WERI-Rb-1 (cell line): ENCODE results near the gene FHIT.

Experiments
- DNase-seq: peaks from one replicate; pipeline ENCODE4 v3.0.0-alpha.2; 2020
- H3K27ac ChIP-seq: fragments of 250-450 bp; sonication (Bioruptor Pico); 2 replicates; pipeline ENCODE4 v1.5.1; 2020; ENCODE audit warnings: mild to moderate bottlenecking, moderate library complexity
- H3K27me3 ChIP-seq: fragments of 250-450 bp; sonication (Bioruptor Pico); 2 replicates; pipeline ENCODE4 v1.5.1; 2021; ENCODE audit warnings: mild to moderate bottlenecking, low read depth, moderate library complexity; ENCODE audit not compliant: insufficient read depth, severe bottlenecking
- H3K36me3 ChIP-seq: fragments of 250-450 bp; sonication (Bioruptor Pico); 2 replicates; pipeline ENCODE4 v1.5.1; 2020; ENCODE audit warnings: mild to moderate bottlenecking, moderate library complexity
- H3K4me3 ChIP-seq: 2 replicates; pipeline ENCODE4 v1.5.1; 2011; ENCODE audit warnings: low read depth, mild to moderate bottlenecking, control low read depth, low read length
- H3K9me3 ChIP-seq: fragments of 250-450 bp; sonication (Bioruptor Pico); 2 replicates; pipeline ENCODE4 v1.5.1; 2021; ENCODE audit warnings: mild to moderate bottlenecking, moderate library complexity; ENCODE audit not compliant: severe bottlenecking
- TF ChIP-seq, protein P1 (sequence below): IDR thresholded peaks from 2 replicates; pipeline ENCODE4 v1.5.1; 2011; ENCODE audit warnings: low read depth, mild to moderate bottlenecking, control low read depth, inconsistent platforms, low read length

Gene FHIT

DNA sequence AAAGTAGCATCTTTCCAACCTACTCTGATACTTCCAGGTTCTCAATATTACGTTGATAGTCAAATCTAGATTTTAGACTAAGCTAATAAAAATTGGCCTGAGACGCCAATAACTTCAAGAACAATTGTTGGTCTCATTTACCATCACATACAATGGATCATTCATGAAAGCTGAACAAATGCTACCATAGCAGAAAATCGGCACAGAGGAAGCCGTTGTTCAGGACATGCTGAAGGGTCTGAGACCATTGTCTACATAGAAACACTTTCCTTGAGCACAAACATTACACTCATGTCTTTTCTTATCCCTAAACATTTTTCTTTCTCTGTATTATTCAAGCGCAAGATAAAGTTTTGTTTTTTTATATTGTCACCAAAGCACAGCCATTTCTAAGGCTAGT lies 37.2 kb upstream of the FHIT start:
- no peak overlapping the region for H3K4me3 ChIP-seq
- TF ChIP-seq, protein P1, sequence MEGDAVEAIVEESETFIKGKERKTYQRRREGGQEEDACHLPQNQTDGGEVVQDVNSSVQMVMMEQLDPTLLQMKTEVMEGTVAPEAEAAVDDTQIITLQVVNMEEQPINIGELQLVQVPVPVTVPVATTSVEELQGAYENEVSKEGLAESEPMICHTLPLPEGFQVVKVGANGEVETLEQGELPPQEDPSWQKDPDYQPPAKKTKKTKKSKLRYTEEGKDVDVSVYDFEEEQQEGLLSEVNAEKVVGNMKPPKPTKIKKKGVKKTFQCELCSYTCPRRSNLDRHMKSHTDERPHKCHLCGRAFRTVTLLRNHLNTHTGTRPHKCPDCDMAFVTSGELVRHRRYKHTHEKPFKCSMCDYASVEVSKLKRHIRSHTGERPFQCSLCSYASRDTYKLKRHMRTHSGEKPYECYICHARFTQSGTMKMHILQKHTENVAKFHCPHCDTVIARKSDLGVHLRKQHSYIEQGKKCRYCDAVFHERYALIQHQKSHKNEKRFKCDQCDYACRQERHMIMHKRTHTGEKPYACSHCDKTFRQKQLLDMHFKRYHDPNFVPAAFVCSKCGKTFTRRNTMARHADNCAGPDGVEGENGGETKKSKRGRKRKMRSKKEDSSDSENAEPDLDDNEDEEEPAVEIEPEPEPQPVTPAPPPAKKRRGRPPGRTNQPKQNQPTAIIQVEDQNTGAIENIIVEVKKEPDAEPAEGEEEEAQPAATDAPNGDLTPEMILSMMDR, result no peak
- H3K27ac ChIP-seq, result no peak overlapping the region
- DNase-seq, result no peak
- H3K36me3 ChIP-seq, result no peaks in the 10 kb centered on the region
- H3K9me3 ChIP-seq, result no peaks in the 10 kb centered on the region
- H3K27me3 ChIP-seq, result no peaks in the 10 kb centered on the region

DNA sequence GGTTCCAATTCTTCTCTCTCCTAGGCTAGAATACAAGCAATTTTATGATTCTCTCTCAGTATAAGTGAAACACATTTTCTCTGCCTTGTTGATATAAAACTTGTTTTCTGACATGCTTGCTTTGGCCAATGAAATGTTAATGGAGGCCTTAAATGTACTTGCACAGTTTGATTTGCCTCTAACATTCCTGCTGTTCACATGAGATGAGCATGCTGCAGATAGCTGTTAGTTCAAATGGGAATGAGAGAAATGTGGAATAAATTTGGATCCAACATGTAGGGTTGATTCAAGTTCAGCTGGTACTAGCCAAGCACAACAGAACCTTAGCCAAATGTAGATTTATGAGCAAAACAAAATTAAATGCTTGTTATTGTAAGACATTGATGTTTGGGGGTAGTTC lies 32.6 kb upstream of the FHIT start:
- TF ChIP-seq, protein P1, result no peak
- no peaks in the 10 kb centered on the region for H3K27me3 ChIP-seq
- H3K4me3 ChIP-seq, result no peak overlapping the region
- DNase-seq, result no peak
- H3K36me3 ChIP-seq, result no peaks in the 10 kb centered on the region
- no peak overlapping the region for H3K27ac ChIP-seq
- H3K9me3 ChIP-seq, result no peaks in the 10 kb centered on the region

DNA sequence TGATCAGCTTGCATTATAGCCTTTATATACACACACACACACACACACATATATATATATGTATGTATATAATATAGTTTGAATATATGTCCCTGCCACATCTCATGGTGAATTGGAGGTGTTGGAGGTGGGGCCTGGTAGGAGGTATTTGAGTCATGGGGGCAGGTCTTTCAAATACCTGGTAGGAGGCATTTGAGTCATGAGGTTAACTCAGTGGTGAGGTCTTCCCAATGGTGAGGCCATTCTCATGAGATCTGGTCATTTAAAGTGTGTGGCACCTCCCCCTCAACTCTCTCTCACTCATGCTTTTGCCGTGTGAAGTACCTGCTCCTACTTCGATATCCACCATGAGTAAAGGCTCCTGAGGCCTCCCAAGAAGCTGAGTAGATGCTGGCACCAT lies 27.5 kb upstream of the FHIT start:
- DNase-seq, result no peak
- Histone ChIP-seq H3K36me3 (no peaks in the 10 kb centered on the region), H3K4me3 (no peak overlapping the region), H3K27me3 (no peaks in the 10 kb centered on the region), H3K9me3 (no peaks in the 10 kb centered on the region), H3K27ac (no peak overlapping the region)
- TF ChIP-seq, protein P1, result no peak

DNA sequence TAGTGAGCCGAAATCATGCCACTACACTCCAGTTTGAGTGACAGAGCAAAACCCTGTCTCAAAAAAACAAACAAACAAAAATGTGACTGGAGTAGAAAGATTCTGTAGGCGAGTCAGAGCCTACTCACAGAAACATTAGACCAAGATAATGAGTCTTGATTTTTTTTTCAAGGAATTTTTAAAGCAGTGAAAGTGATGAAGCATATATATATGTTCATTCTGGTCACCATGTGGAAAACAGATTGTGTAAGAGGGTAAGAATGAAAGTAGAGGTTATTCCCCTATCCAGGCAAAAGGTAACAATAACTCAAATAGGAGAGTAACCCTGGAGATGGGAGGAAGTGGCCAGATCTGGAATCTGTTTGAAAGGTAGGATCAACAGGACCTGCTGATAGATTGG lies 26.2 kb upstream of the FHIT start:
- DNase-seq, result no peak
- Histone ChIP-seq H3K27ac (no peak overlapping the region), H3K4me3 (no peak overlapping the region), H3K27me3 (no peaks in the 10 kb centered on the region), H3K36me3 (no peaks in the 10 kb centered on the region), H3K9me3 (no peaks in the 10 kb centered on the region)
- TF ChIP-seq, protein P1, result no peak

DNA sequence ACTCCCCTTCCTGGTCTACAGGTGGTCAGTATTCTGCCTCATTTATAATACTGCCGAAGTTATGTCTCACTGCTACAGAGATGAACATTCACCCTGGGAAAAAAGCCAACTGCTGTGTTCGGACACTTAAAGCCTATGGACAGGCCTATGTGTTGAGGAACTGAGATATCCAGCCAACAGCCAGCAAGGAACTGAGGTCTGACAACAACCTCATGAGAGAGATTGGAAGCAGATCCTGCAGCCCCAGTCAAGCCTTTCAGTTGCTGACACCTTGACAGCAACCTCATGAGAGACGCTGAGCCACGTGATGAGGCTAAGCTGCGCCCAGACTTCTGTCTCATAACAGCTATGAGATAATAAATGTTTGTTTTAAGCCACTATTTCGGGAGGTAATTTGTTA lies 18.2 kb upstream of the FHIT start:
- Histone ChIP-seq H3K27me3 (no peaks in the 10 kb centered on the region), H3K4me3 (no peak overlapping the region), H3K36me3 (no peaks in the 10 kb centered on the region), H3K27ac (no peak overlapping the region), H3K9me3 (no peaks in the 10 kb centered on the region)
- TF ChIP-seq, protein P1, result no peak
- DNase-seq, result no peak

DNA sequence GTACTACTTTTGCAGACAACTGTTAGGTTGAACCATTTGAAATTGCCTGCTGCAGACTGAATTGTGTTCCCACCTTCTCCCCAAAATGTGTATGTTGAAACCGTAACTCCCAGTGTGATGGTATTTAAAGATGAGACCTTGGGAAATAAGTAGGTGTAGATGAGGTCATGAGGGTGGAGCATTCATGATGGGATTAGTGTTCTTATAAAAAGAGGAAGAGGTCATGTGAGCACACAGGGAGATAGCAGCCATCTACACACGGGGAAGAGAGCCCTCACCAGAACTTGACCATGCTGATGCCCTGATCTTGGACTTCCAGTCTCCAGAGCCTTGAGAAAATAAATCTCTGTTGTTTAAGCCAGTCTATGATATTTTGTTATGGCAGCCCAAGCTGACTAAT lies 17.4 kb upstream of the FHIT start:
- Histone ChIP-seq H3K27me3 (no peaks in the 10 kb centered on the region), H3K36me3 (no peaks in the 10 kb centered on the region), H3K27ac (no peak overlapping the region), H3K9me3 (no peaks in the 10 kb centered on the region), H3K4me3 (no peak overlapping the region)
- DNase-seq, result no peak
- TF ChIP-seq, protein P1, result no peak
